GM19351 (cell line): ENCODE results near the gene TNNT1.
"Not testable (repeated sequence)": the region's sequence is repeated elsewhere in the genome, so short reads cannot be mapped to it uniquely, and the experiment has no call there.

Source experiments
- ATAC-seq: cut with Tn5 transposase; IDR thresholded peaks from one replicate; pipeline ENCODE4 v1.9.1; 2021; ENCODE audit warnings: mild to moderate bottlenecking, moderate library complexity; ENCODE audit not compliant: unreplicated experiment

Gene TNNT1

GRCh38 chr19:55112777-55113569 is 36.0 kb downstream of the TNNT1 start:
- no peak for ATAC-seq

- no peak for ATAC-seq
Observed at GRCh38 chr19:55112246-55112776, 36.7 kb downstream of the TNNT1 start.

GRCh38 chr19:55111238-55111831 is 37.7 kb downstream of the TNNT1 start:
- ATAC-seq: no peak

GRCh38 chr19:55109527-55110291 is 39.3 kb downstream of the TNNT1 start:
- no peak for ATAC-seq

- ATAC-seq: not testable (repeated sequence)
Observed at GRCh38 chr19:55107252-55107651, 41.8 kb downstream of the TNNT1 start.

GRCh38 chr19:55106591-55106990 is 42.4 kb downstream of the TNNT1 start:
- ATAC-seq: no peak

- no peak for ATAC-seq
Observed at GRCh38 chr19:55105237-55105636, 43.8 kb downstream of the TNNT1 start.

GRCh38 chr19:55103190-55103589 is 45.8 kb downstream of the TNNT1 start:
- ATAC-seq: no peak

- ATAC-seq: no peak
Observed at GRCh38 chr19:55101261-55101660, 47.7 kb downstream of the TNNT1 start.

- ATAC-seq: no peak
Observed at GRCh38 chr19:55099557-55100506, 49.2 kb downstream of the TNNT1 start.

- ATAC-seq: no peak
Observed at GRCh38 chr19:55098716-55099556, 50.1 kb downstream of the TNNT1 start.

GRCh38 chr19:55097864-55098715 is 50.9 kb downstream of the TNNT1 start:
- no peak for ATAC-seq

- ATAC-seq: no peak
Observed at GRCh38 chr19:55096061-55096701, 52.8 kb downstream of the TNNT1 start.

- ATAC-seq: no peak
Observed at GRCh38 chr19:55095260-55096060, 53.5 kb downstream of the TNNT1 start.

- no peak for ATAC-seq
Observed at GRCh38 chr19:55094456-55095259, 54.3 kb downstream of the TNNT1 start.
